ENCODE data around the gene ADSL.

DNA sequence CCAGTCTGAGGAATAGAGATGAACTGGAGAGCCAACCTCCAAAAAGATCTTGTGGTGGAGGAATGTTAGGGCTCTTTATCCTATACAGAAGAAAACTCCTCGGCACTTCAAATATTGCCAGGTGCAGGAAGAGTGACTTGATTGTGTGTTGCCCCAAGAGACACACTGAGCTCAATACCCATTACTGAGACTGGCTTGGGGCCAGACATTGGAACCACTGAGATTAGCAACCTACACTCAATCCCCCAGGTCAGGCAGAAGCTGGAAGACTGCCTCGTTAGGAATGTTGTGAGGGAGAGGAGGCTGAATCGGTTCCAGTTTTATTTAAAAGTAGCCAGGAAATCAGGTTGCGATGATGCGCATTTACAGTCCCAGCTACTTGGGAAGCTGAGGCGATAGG is 21.7 kb downstream of the ADSL start:
- no peak for TF ChIP-seq EZH2 (IDR thresholded peaks at IDR 0.05; ENCODE audit: low read length, missing control alignments)
- TF ChIP-seq, protein P1, sequence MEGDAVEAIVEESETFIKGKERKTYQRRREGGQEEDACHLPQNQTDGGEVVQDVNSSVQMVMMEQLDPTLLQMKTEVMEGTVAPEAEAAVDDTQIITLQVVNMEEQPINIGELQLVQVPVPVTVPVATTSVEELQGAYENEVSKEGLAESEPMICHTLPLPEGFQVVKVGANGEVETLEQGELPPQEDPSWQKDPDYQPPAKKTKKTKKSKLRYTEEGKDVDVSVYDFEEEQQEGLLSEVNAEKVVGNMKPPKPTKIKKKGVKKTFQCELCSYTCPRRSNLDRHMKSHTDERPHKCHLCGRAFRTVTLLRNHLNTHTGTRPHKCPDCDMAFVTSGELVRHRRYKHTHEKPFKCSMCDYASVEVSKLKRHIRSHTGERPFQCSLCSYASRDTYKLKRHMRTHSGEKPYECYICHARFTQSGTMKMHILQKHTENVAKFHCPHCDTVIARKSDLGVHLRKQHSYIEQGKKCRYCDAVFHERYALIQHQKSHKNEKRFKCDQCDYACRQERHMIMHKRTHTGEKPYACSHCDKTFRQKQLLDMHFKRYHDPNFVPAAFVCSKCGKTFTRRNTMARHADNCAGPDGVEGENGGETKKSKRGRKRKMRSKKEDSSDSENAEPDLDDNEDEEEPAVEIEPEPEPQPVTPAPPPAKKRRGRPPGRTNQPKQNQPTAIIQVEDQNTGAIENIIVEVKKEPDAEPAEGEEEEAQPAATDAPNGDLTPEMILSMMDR (conservative IDR thresholded peaks at IDR 0.05 in 1 of 2, IDR thresholded peaks at IDR 0.05 in 1 of 2; ENCODE audit: low read depth in 1 of 2, low read length in 2 of 2): no peak

Data from fibroblast of lung (primary cell).